ENCODE data around the gene ACTL6A. TPM values are rescaled to one million over a fixed set of nuclear protein-coding genes. Genes with fewer than 3 reads are reported as not detected.
A peak's percentile ranks its signal among the peaks of the same experiment; 100 is the strongest.

ACTL6A gene
- total RNA-seq, 1 experiment from 2014 or later, result 61.9 TPM

- TF ChIP-seq REST (IDR thresholded peaks at IDR 0.05; ENCODE audit: low read depth), result no peak
- no peak for TF ChIP-seq ZNF274 (IDR thresholded peaks at IDR 0.05; ENCODE audit: low read depth, low read length)
- no peak for TF ChIP-seq TCF7L2 (IDR thresholded peaks at IDR 0.05; ENCODE audit: borderline replicate concordance, extremely low read depth, insufficient read depth, insufficient read length)
- no peak for TF ChIP-seq EGR1 (IDR thresholded peaks at IDR 0.05; ENCODE audit: low read depth)
Measured at GRCh38 chr3:179603321-179603720, 40.6 kb downstream of the ACTL6A start (continued).

DNA sequence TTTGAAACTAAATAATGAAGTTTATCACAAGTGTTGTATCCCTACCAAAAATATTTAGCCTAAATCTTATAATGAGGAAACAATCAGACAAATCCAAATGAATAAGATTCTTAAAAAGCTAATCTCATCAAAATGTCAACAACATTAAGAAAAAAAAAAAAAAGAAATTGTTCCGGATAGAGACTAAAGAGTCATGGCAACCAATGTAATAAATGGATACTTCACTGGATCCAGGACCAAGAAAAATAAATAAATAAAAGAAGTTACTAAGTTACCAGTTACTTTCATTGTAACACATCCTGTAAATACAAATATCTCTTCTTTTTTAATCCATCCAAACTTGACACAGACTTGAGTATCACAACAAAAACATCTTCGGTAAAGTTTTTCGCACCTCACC lies 41.1 kb downstream of the ACTL6A start:
- BruUV-seq (replicated peaks), result no TSS peak
- Histone ChIP-seq H3K27ac (ENCODE audit: low read depth, low read length) (peak overlapping the region; percentile 50; the same call in 1 of the 2 replicates), H4K20me1 (ENCODE audit: insufficient read depth) (no peaks in the 10 kb centered on the region), H3K9me3 (ENCODE audit: control insufficient read depth in 1 of 2, insufficient read depth in 1 of 2, low read depth in 1 of 2, low read length in 2 of 2) (no peaks in the 10 kb centered on the region), H3K27me3 (ENCODE audit: insufficient read depth, low read length) (no peaks in the 10 kb centered on the region), H3K4me2 (ENCODE audit: low read length) (peak overlapping the region; percentile 79), H3K4me1 (ENCODE audit: control insufficient read depth in 1 of 2, insufficient read depth in 2 of 2, low read length in 2 of 2) (peaks cover 5 to 8% of the 10 kb centered on the region in 2 experiments; a peak in 3 of 4 replicates), H3K79me2 (ENCODE audit: insufficient read depth, low read length) (peaks cover 80% of the 10 kb centered on the region), H3K36me3 (ENCODE audit: control insufficient read depth in 1 of 2, insufficient read depth in 2 of 2, low read length in 2 of 2) (peaks cover 15 to 23% of the 10 kb centered on the region in 2 experiments; a peak in 3 of 4 replicates), H3K9ac (ENCODE audit: low read length) (peak overlapping the region; percentile 97), H3K9me2 (ENCODE audit: insufficient read depth) (no peaks in the 10 kb centered on the region), H2AFZ (ENCODE audit: low read depth, low read length, poor library complexity, severe bottlenecking) (no peak overlapping the region), H3K4me3 (replicated peaks in 1 of 2; ENCODE audit: low read depth in 1 of 2, low read length in 2 of 2) (peak overlapping the region; percentile 76 to 87)
- RAD21 ChIA-PET (ENCODE audit: low non-redundant PET in 1 of 2, low total read pairs in 2 of 2, uncharacterized antibody in 2 of 2, unreplicated experiment in 2 of 2), result no interaction called here
- ATAC-seq, result no peak
- TF ChIP-seq JUND (IDR thresholded peaks at IDR 0.05), result no peak
- no peak for TF ChIP-seq ZFX (IDR thresholded peaks at IDR 0.05)
- no peak for TF ChIP-seq SRF (IDR thresholded peaks at IDR 0.05; ENCODE audit: low read depth)
- TF ChIP-seq SP1 (IDR thresholded peaks at IDR 0.05; ENCODE audit: low read depth), result no peak
- no peak for TF ChIP-seq YY1 (IDR thresholded peaks at IDR 0.05; ENCODE audit: extremely low read depth, insufficient replicate concordance, low read depth, low read length)
- DNase-seq (ENCODE audit: low read depth, low spot score), result no peak
- CTCF ChIA-PET, result no interaction called here
- intact Hi-C loops (cut with micrococcal nuclease), result loop anchor here (2.0 kb wide), 1 partner anchor 455 kb away; the partner anchor contains the start of gene PIK3CA
- POLR2A ChIA-PET, result no interaction called here

All from HCT116 (cell line).